Esophagus squamous epithelium (tissue), 5 donors: ENCODE results near the gene TNPO1. TPM values are rescaled to one million over a fixed set of nuclear protein-coding genes. Genes with fewer than 3 reads are reported as not detected.

Experiments used
- DNase-seq: peaks from one replicate; lab custom pipeline; 2025; lab: John Stamatoyannopoulos, UW
- H3K27ac ChIP-seq, 4 donors: fragments of 200-600 bp; sonication (generic); one replicate each; pipeline ENCODE4 v1.5.1; 2016 to 2019; ENCODE audit warnings: mild to moderate bottlenecking in 1 of 4
- H3K27me3 ChIP-seq, 4 donors: fragments of 200-600 bp; sonication (generic); 1 replicate in 3 of 4; 2 replicates in 1 of 4; pipeline versions ENCODE4 v1.5.1 to v1.6.0; 2017 to 2021; ENCODE audit warnings: antibody characterized with exemption in 1 of 4
- H3K36me3 ChIP-seq, 3 donors: fragments of 200-600 bp; sonication (generic); one replicate each; pipeline ENCODE4 v1.5.1; 2016 to 2019
- H3K4me1 ChIP-seq, 3 donors: fragments of 200-600 bp; sonication (generic); one replicate each; pipeline ENCODE4 v1.5.1; 2017 to 2019
- H3K4me3 ChIP-seq, 4 donors: fragments of 200-600 bp; sonication (generic); 1 replicate in 3 of 4; 2 replicates in 1 of 4; pipeline ENCODE4 v1.5.1; 2016 to 2019; ENCODE audit warnings: mild to moderate bottlenecking in 2 of 4, moderate library complexity in 1 of 4
- H3K9me3 ChIP-seq, 3 donors: fragments of 200-600 bp; sonication (generic); one replicate each; pipeline ENCODE4 v1.5.1; 2016 to 2019
- POLR2A ChIP-seq, 4 donors: fragments of 450-650 bp; IDR thresholded peaks; one replicate each; pipeline ENCODE4 v1.6.1; 2017; ENCODE audit warnings: antibody characterized with exemption in 4 of 4, mild to moderate bottlenecking in 4 of 4, moderate library complexity in 3 of 4
- WGBS, 2 donors: methylation state at CpG; one replicate each; pipeline ENCODE4 v1.1.5; 2018; 5-methylcytosine and 5-hydroxymethylcytosine counted together
- intact Hi-C: fragments of 100-400 bp; cut with DNase I; formaldehyde crosslinking; loops from one replicate; pipeline ENCODE4 v1.15.0; 2022
- total RNA-seq, 4 donors: library from RNA; depleted of rRNA; stranded (reverse); fragments of >200 nt; gene quantifications; one replicate each; pipeline ENCODE4 v1.1.0, GENCODE V29; 2016
- TF ChIP-seq, protein P1 (sequence below), 6 experiments: fragments of 450-650 bp in 4 of 6; fragments of 200-600 bp in 2 of 6; sonication (generic) in 2 of 6; IDR thresholded peaks; one replicate each; pipeline ENCODE4 v1.5.1; 2016 to 2019; ENCODE audit warnings: antibody characterized with exemption in 6 of 6, mild to moderate bottlenecking in 4 of 6, moderate library complexity in 4 of 6
- donor health status: DM: yes; HTN: yes; CAD: no.

The TNPO1 gene
- total RNA-seq, 4 donors from 2014 or later: 49.1 to 90.6 (median 78.0) TPM

DNA sequence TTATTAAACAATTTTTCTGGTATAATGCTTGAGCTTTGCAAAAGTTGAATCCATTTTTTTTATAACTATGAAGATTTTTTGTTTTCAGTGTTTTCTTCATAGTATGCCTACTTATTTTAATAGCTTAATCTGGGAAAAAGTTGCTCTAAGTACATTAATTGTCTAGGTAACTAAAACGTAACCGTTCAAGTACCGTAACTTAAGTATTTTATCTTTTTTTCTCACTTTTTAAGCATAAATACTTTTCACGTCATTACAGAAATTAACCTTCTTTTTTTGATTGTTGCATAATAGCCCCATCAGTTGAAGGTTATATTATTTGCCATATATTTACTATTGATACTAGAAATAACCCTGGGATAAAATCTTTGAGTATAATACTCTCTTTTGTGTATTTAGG is 15.2 kb downstream of the TNPO1 start:
- no peak overlapping the region for H3K4me3 ChIP-seq
- H3K4me1 ChIP-seq: peaks cover 0 to 27% (median 0%) of the 10 kb centered on the region in 3 donors
- no peak overlapping the region for H3K27ac ChIP-seq
- no peaks in the 10 kb centered on the region for H3K36me3 ChIP-seq
- intact Hi-C loops: no loop called here
- TF ChIP-seq POLR2A (IDR thresholded peaks at IDR 0.05): no peak
- TF ChIP-seq, protein P1, sequence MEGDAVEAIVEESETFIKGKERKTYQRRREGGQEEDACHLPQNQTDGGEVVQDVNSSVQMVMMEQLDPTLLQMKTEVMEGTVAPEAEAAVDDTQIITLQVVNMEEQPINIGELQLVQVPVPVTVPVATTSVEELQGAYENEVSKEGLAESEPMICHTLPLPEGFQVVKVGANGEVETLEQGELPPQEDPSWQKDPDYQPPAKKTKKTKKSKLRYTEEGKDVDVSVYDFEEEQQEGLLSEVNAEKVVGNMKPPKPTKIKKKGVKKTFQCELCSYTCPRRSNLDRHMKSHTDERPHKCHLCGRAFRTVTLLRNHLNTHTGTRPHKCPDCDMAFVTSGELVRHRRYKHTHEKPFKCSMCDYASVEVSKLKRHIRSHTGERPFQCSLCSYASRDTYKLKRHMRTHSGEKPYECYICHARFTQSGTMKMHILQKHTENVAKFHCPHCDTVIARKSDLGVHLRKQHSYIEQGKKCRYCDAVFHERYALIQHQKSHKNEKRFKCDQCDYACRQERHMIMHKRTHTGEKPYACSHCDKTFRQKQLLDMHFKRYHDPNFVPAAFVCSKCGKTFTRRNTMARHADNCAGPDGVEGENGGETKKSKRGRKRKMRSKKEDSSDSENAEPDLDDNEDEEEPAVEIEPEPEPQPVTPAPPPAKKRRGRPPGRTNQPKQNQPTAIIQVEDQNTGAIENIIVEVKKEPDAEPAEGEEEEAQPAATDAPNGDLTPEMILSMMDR (IDR thresholded peaks at IDR 0.05): no peak
- 91 to 96% methylated on average over 4 of the region's 4 CpGs for whole genome bisulfite sequencing, 2 donors
- H3K9me3 ChIP-seq: no peaks in the 10 kb centered on the region
- H3K27me3 ChIP-seq: no peaks in the 10 kb centered on the region
- no peak for DNase-seq

DNA sequence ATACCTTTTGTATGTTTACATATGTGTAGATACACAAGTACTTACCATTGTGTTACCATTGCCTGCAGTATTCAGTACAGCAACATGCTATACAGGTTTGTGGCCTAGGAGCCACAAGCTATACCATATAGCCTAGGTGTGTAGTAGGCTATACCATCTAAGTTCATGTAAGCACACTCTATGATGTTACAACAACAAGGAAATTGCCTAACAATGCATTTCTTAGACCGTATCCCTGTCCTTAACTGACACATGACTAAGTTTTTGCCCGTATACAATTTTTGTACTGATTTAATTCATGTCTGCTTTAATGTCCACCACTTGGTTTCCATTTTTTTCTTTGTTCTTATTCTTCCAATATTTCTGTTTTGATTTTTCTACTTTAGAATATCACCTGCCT is 18.5 kb downstream of the TNPO1 start:
- Histone ChIP-seq H3K27ac (no peak overlapping the region), H3K4me1 (peaks cover 0 to 44% (median 0%) of the 10 kb centered on the region in 3 donors), H3K4me3 (no peak overlapping the region), H3K36me3 (no peaks in the 10 kb centered on the region), H3K9me3 (no peaks in the 10 kb centered on the region), H3K27me3 (no peaks in the 10 kb centered on the region)
- intact Hi-C loops: no loop called here
- WGBS, 2 donors: 43 to 75% methylated on average over 2 of the region's 2 CpGs
- TF ChIP-seq POLR2A (IDR thresholded peaks at IDR 0.05): no peak
- TF ChIP-seq, protein P1 (IDR thresholded peaks at IDR 0.05): no peak
- DNase-seq: no peak

DNA sequence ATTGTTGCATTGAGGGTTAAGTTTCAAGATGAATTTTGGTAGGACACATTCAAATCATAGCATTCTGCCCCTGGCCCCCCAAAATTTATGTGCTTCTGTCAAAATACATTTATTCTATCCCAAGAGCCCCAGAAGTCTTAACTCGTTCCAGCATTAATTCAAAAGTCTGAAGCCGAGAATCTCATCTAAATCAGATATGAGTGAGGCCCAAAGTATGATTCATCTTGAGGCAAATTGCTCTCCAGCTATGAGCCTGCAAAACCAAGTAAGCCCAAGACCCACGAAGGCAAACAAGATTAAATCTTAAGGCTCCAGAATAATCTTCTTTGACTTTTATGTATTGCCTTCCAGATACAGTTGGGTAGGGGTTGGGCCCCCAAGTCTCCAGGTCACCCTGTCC is 19.2 kb downstream of the TNPO1 start:
- WGBS, 2 donors: 83 to 87% methylated on average over 3 of the region's 3 CpGs
- Histone ChIP-seq H3K9me3 (no peaks in the 10 kb centered on the region), H3K4me1 (peaks cover 0 to 43% (median 0%) of the 10 kb centered on the region in 3 donors), H3K4me3 (no peak overlapping the region), H3K27me3 (no peaks in the 10 kb centered on the region), H3K36me3 (no peaks in the 10 kb centered on the region), H3K27ac (no peak overlapping the region)
- intact Hi-C loops: no loop called here
- TF ChIP-seq, protein P1 (IDR thresholded peaks at IDR 0.05): no peak
- no peak for TF ChIP-seq POLR2A (IDR thresholded peaks at IDR 0.05)
- no peak for DNase-seq

DNA sequence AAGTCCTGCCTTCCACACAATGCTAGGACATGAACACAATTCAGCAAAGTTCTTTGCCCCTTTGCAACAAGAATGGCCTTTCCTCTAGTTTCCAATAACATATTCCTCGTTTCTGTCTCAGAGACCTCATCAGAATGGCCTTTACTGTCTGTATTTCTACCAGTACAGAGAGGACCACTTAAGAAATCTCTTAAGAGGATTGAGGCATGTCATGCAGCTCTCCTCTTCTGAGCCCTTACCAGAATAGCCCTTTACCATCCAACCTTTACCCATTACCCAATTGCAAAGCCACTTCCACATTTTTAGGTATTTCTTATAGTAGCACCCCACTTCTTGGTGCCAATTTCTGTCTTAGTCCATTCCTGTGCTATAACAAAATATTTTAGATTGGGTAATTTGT is 20.3 kb downstream of the TNPO1 start:
- Histone ChIP-seq H3K27me3 (no peaks in the 10 kb centered on the region), H3K9me3 (no peaks in the 10 kb centered on the region), H3K27ac (no peak overlapping the region), H3K36me3 (no peaks in the 10 kb centered on the region), H3K4me3 (no peak overlapping the region), H3K4me1 (peaks cover 0 to 52% (median 0%) of the 10 kb centered on the region in 3 donors)
- DNase-seq: no peak
- WGBS, 2 donors: 82% methylated on average over 1 of the region's 1 CpG
- TF ChIP-seq, protein P1 (IDR thresholded peaks at IDR 0.05): no peak
- no peak for TF ChIP-seq POLR2A (IDR thresholded peaks at IDR 0.05)
- intact Hi-C loops: no loop called here

DNA sequence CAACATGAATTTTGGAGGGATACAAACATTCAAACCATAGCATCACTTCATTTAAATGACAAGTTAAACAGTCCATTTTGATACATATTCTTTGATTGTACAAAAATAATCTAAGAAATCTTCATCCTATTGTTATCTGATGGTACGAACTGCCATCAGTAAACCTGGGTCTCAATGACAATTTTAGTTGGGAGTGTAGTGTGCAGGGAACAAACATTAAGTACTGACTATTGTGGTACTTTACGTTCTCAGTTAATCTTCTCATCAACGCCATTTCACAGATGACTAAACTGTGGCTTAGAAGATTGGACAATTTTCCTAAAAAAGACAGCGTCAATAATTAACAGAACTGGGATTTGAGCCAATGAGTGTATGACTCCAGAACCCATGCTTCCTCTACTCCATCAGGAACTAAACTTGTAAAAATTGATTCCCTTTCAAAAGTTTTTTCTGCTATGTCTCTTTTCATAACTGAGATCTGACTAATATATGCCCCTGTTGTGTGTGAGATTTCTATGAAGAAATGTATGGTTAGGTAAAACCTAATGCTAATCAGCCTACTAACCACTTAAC is 21.1 kb downstream of the TNPO1 start:
- Histone ChIP-seq H3K4me1 (peaks cover 0 to 60% (median 6%) of the 10 kb centered on the region in 3 donors), H3K4me3 (no peak overlapping the region), H3K27me3 (no peaks in the 10 kb centered on the region), H3K27ac (no peak overlapping the region), H3K36me3 (no peaks in the 10 kb centered on the region), H3K9me3 (no peaks in the 10 kb centered on the region)
- 51 to 60% methylated on average over 4 of the region's 4 CpGs for WGBS, 2 donors
- no peak for DNase-seq
- intact Hi-C loops: no loop called here
- TF ChIP-seq, protein P1 (IDR thresholded peaks at IDR 0.05): no peak
- TF ChIP-seq POLR2A (IDR thresholded peaks at IDR 0.05): no peak
